Liver (tissue), 9 donors: ENCODE results near the gene HCN1. TPM values are rescaled to one million over a fixed set of nuclear protein-coding genes. Genes with fewer than 3 reads are reported as not detected.

ENCODE experiments used
- DNase-seq: peaks from one replicate; pipeline ENCODE4 v3.0.0-alpha.2; 2017; ENCODE audit warnings: low spot score
- H3K27ac ChIP-seq, 2 donors: one replicate each; pipeline ENCODE4 v1.7.0; 2013; ENCODE audit warnings: inconsistent platforms in 2 of 2, low read length in 2 of 2, control low read depth in 1 of 2, low read depth in 1 of 2, mild to moderate bottlenecking in 1 of 2
- H3K27me3 ChIP-seq, 4 donors: one replicate each; pipeline versions ENCODE4 v1.6.1 to v1.7.0; 2013; ENCODE audit warnings: low read length in 3 of 4, inconsistent platforms in 1 of 4, mild to moderate bottlenecking in 1 of 4, moderate library complexity in 1 of 4; ENCODE audit not compliant: control insufficient read depth in 4 of 4, insufficient read depth in 4 of 4
- H3K36me3 ChIP-seq, 4 donors: one replicate each; pipeline versions ENCODE4 v1.6.1 to v1.7.0; 2013; ENCODE audit warnings: low read length in 3 of 4, mild to moderate bottlenecking in 3 of 4, low read depth in 1 of 4, moderate library complexity in 1 of 4; ENCODE audit not compliant: control insufficient read depth in 4 of 4, insufficient read depth in 3 of 4
- H3K4me1 ChIP-seq, 4 donors: one replicate each; pipeline versions ENCODE4 v1.6.1 to v1.7.0; 2013; ENCODE audit warnings: low read length in 3 of 4, mild to moderate bottlenecking in 3 of 4, moderate library complexity in 1 of 4; ENCODE audit not compliant: control insufficient read depth in 4 of 4, insufficient read depth in 4 of 4
- H3K4me3 ChIP-seq, 3 donors: one replicate each; pipeline versions ENCODE4 v1.6.1 to v1.7.0; 2013; ENCODE audit warnings: low read length in 3 of 3, control low read depth in 1 of 3, low read depth in 1 of 3, mild to moderate bottlenecking in 1 of 3
- H3K9ac ChIP-seq, 2 donors: one replicate each; pipeline ENCODE4 v1.7.0; 2013; ENCODE audit warnings: low read length in 2 of 2, mild to moderate bottlenecking in 2 of 2, moderate library complexity in 2 of 2, control low read depth in 1 of 2, low read depth in 1 of 2
- H3K9me3 ChIP-seq, 4 donors: one replicate each; pipeline versions ENCODE4 v1.6.1 to v1.7.0; 2013; ENCODE audit warnings: low read length in 3 of 4; ENCODE audit not compliant: control insufficient read depth in 4 of 4
- ATF3 ChIP-seq: IDR thresholded peaks from 2 replicates; pipeline ENCODE4 v1.6.1; 2016; ENCODE audit warnings: antibody characterized with exemption
- EGR1 ChIP-seq, 2 donors: IDR thresholded peaks; 2 replicates each; pipeline ENCODE4 v1.6.1; 2016 to 2018; ENCODE audit warnings: antibody characterized with exemption in 2 of 2, low read depth in 2 of 2
- FOXA1 ChIP-seq: IDR thresholded peaks from 2 replicates; pipeline ENCODE4 v1.6.1; 2016; ENCODE audit warnings: antibody characterized with exemption
- FOXA2 ChIP-seq: IDR thresholded peaks from 2 replicates; pipeline ENCODE4 v1.6.1; 2016; ENCODE audit warnings: antibody characterized with exemption
- GABPA ChIP-seq, 2 donors: IDR thresholded peaks in 1 of 2; conservative IDR thresholded peaks in 1 of 2; 2 replicates each; pipeline ENCODE4 v1.6.1; 2016; ENCODE audit warnings: antibody characterized with exemption in 2 of 2, mild to moderate bottlenecking in 1 of 2, moderate library complexity in 1 of 2
- HNF4A ChIP-seq, 2 donors: conservative IDR thresholded peaks; 2 replicates each; pipeline ENCODE4 v1.6.1; 2016; ENCODE audit warnings: antibody characterized with exemption in 2 of 2, mild to moderate bottlenecking in 2 of 2
- HNF4G ChIP-seq: IDR thresholded peaks from 2 replicates; pipeline ENCODE4 v1.6.1; 2016; ENCODE audit warnings: antibody characterized with exemption
- JUND ChIP-seq, 2 donors: IDR thresholded peaks; 2 replicates each; pipeline ENCODE4 v1.6.1; 2016; ENCODE audit warnings: antibody characterized with exemption in 2 of 2
- MAX ChIP-seq: IDR thresholded peaks from 2 replicates; pipeline ENCODE4 v1.6.1; 2016; ENCODE audit warnings: antibody characterized with exemption
- NR2F2 ChIP-seq: IDR thresholded peaks from 2 replicates; pipeline ENCODE4 v1.6.1; 2016; ENCODE audit warnings: antibody characterized with exemption
- RAD21 ChIP-seq, 2 donors: IDR thresholded peaks; 2 replicates each; pipeline ENCODE4 v1.6.1; 2016; ENCODE audit warnings: antibody characterized with exemption in 2 of 2, mild to moderate bottlenecking in 2 of 2
- REST ChIP-seq: IDR thresholded peaks from 2 replicates; pipeline ENCODE4 v1.6.1; 2016; ENCODE audit warnings: antibody characterized with exemption, mild to moderate bottlenecking
- RXRA ChIP-seq, 2 donors: IDR thresholded peaks; 2 replicates each; pipeline ENCODE4 v1.6.1; 2017 to 2018; ENCODE audit warnings: antibody characterized with exemption in 2 of 2, mild to moderate bottlenecking in 1 of 2
- SP1 ChIP-seq: IDR thresholded peaks from 2 replicates; pipeline ENCODE4 v1.6.1; 2018; ENCODE audit warnings: antibody characterized with exemption, mild to moderate bottlenecking
- TAF1 ChIP-seq: conservative IDR thresholded peaks from 2 replicates; pipeline ENCODE4 v1.6.1; 2016; ENCODE audit warnings: antibody characterized with exemption, mild to moderate bottlenecking
- YY1 ChIP-seq: IDR thresholded peaks from 2 replicates; pipeline ENCODE4 v1.6.1; 2016; ENCODE audit warnings: antibody characterized with exemption, mild to moderate bottlenecking
- ZBTB33 ChIP-seq: IDR thresholded peaks from 2 replicates; pipeline ENCODE4 v1.6.1; 2016; ENCODE audit warnings: antibody characterized with exemption
- WGBS: extraction: QIAGEN DNeasy Blood & Tissue Kit; methylation state at CpG from one replicate; pipeline ENCODE4 v1.1.7; 2013; 5-methylcytosine and 5-hydroxymethylcytosine counted together
- polyA plus RNA-seq, 2 donors: library from polyadenylated mRNA; stranded (reverse) in 1 of 2; unstranded in 1 of 2; fragments of 200-250 nt in 1 of 2; fragments of >200 nt in 1 of 2; fragmentation: Nextera tagmentation in 1 of 2; extraction: Ambion mirVana in 1 of 2; gene quantifications; one replicate each; pipeline versions ENCODE4 v1.2.1 to v1.2.3, GENCODE V29; 2013 to 2015
- total RNA-seq, 2 donors: library from RNA; depleted of rRNA; stranded (reverse); fragments of >200 nt; gene quantifications; one replicate each; pipeline ENCODE4 v1.2.3, GENCODE V29; 2014
- donor health status: healthy.
- donor health status: healthy.
- donor health status: healthy.
- donor health status: healthy.
- donor health status: healthy.

HCN1 gene
- total and polyA plus RNA-seq, 4 donors: under 0.01 TPM; not detected in 3

GRCh38 chr5:45410304-45410995, 285.7 kb downstream of the HCN1 start:
- H3K4me3 ChIP-seq: no peak overlapping the region
- TF ChIP-seq NR2F2 (no peak), ZBTB33 (no peak), TAF1 (no peak), REST (no peak), JUND (IDR thresholded peaks at IDR 0.05) (no peak), RAD21 (IDR thresholded peaks at IDR 0.05) (no peak), HNF4G (no peak), MAX (no peak), RXRA (IDR thresholded peaks at IDR 0.05) (no peak), SP1 (no peak), GABPA (IDR thresholded peaks at IDR 0.05 in 1 of 2, conservative IDR thresholded peaks at IDR 0.05 in 1 of 2) (no peak), EGR1 (IDR thresholded peaks at IDR 0.05; ENCODE audit: low read depth in 2 of 2) (no peak), FOXA2 (no peak)
- no peaks in the 10 kb centered on the region for H3K36me3 ChIP-seq
- DNase-seq: no peak
- no peaks in the 10 kb centered on the region for H3K9me3 ChIP-seq
- H3K9ac ChIP-seq: no peak overlapping the region
- no peak overlapping the region for H3K27ac ChIP-seq
- H3K4me1 ChIP-seq: no peaks in the 10 kb centered on the region
- H3K27me3 ChIP-seq: no peaks in the 10 kb centered on the region
- WGBS: 65% methylated on average over 3 of the region's 3 CpGs

- H3K36me3 ChIP-seq: no peaks in the 10 kb centered on the region
- H3K9ac ChIP-seq: no peak overlapping the region
- no peaks in the 10 kb centered on the region for H3K4me1 ChIP-seq
- H3K27me3 ChIP-seq: no peaks in the 10 kb centered on the region
- 87% methylated on average over 2 of the region's 2 CpGs for WGBS
- DNase-seq: no peak
- H3K9me3 ChIP-seq: no peaks in the 10 kb centered on the region
- TF ChIP-seq REST (no peak), JUND (IDR thresholded peaks at IDR 0.05) (no peak), RAD21 (IDR thresholded peaks at IDR 0.05) (no peak), NR2F2 (no peak), TAF1 (no peak), ATF3 (no peak), EGR1 (IDR thresholded peaks at IDR 0.05; ENCODE audit: low read depth in 2 of 2) (no peak), YY1 (no peak), SP1 (no peak), GABPA (IDR thresholded peaks at IDR 0.05 in 1 of 2, conservative IDR thresholded peaks at IDR 0.05 in 1 of 2) (no peak), HNF4G (no peak), FOXA2 (no peak), HNF4A (conservative IDR thresholded peaks at IDR 0.05) (no peak), FOXA1 (no peak), ZBTB33 (no peak), RXRA (IDR thresholded peaks at IDR 0.05) (no peak), MAX (no peak)
- H3K4me3 ChIP-seq: no peak overlapping the region
- H3K27ac ChIP-seq: no peak overlapping the region
These were observed 288.1 kb downstream of the HCN1 start for GRCh38 chr5:45408067-45408466.
